Endothelial cell of umbilical vein (primary cell): ENCODE results near the gene COX7A2.

Experiments
- CTCF ChIP-seq, 2 donors: IDR thresholded peaks; 1 replicate in 1 of 2; 2 replicates in 1 of 2; pipeline ENCODE4 v1.5.1; 2011; ENCODE audit warnings: low read length in 2 of 2, mild to moderate bottlenecking in 2 of 2, moderate library complexity in 2 of 2, control low read depth in 1 of 2, inconsistent platforms in 1 of 2, low read depth in 1 of 2; ENCODE audit not compliant: insufficient read depth in 1 of 2; ENCODE audit errors: extremely low read depth in 1 of 2
- POLR2A ChIP-seq: IDR thresholded peaks from 2 replicates; pipeline ENCODE4 v1.6.1; 2012; ENCODE audit warnings: low read depth, mild to moderate bottlenecking, control low read depth, low read length

GRCh38 chr6:75262716-75263400, 19.3 kb upstream of the COX7A2 start:
- TF ChIP-seq POLR2A (no peak), CTCF (IDR thresholded peaks at IDR 0.05; ENCODE audit: extremely low read depth in 1 of 2, insufficient read depth in 1 of 2, low read depth in 1 of 2, low read length in 2 of 2) (no peak)
